Measurements from ENCODE around the gene CYP2A6. TPM values are rescaled to one million over a fixed set of nuclear protein-coding genes. Genes with fewer than 3 reads are reported as not detected.
"Not testable (repeated sequence)": the region's sequence is repeated elsewhere in the genome, so short reads cannot be mapped to it uniquely, and the experiment has no call there.

Gene CYP2A6
- total RNA-seq, 1 experiment from 2014 or later, result not detected

- H3K4me3 ChIP-seq (ENCODE audit: low read depth, low read length); H3K9me3 ChIP-seq; H3K27me3 ChIP-seq (replicated peaks; ENCODE audit: control insufficient read depth, insufficient read depth, low read length); H3K9me3 Mint-ChIP-seq (ENCODE audit: unreplicated experiment); H3K36me3 ChIP-seq (ENCODE audit: control insufficient read depth, insufficient read depth, low read length); H3K27me3 Mint-ChIP-seq (ENCODE audit: insufficient read depth, unreplicated experiment): not testable (repeated sequence)
- Mint-ChIP-seq H3K27ac (ENCODE audit: unreplicated experiment) (peak overlapping the region; percentile 98), H3K4me1 (ENCODE audit: low read depth, unreplicated experiment) (peaks cover 40% of the 10 kb centered on the region), H3K36me3 (ENCODE audit: insufficient read depth, unreplicated experiment) (peaks cover 26% of the 10 kb centered on the region), H3K4me3 (ENCODE audit: unreplicated experiment) (peak overlapping the region; percentile 23)
- intact Hi-C loops (cut with micrococcal nuclease; ENCODE audit: unreplicated experiment), result loop anchor here (1.0 kb wide), 2 partner anchors 74 to 98 kb away; no protein-coding TSS in a partner anchor
- ChIA-PET CTCF (interaction anchor here (0.7 to 1.1 kb wide), 4 partner anchors 11 to 86 kb away, joined by 3 to 6 read pairs (median 4); partner anchors contain the start of gene EGLN2), POLR2A (interaction anchor here (0.5 to 0.6 kb wide), 2 partner anchors 336 to 541 kb away, joined by 3 read pairs; partner anchors contain the start of gene B9D2)
- BruUV-seq (replicated peaks), result TSS peak; percentile 91
- peak; percentile 80 to 90 for DNase-seq
- H3K4me1 ChIP-seq, result peaks cover 35% of the 10 kb centered on the region
Observed at GRCh38 chr19:40822704-40823553, 27.3 kb downstream of the CYP2A6 start.

- Histone ChIP-seq H3K36me3 (ENCODE audit: control insufficient read depth, insufficient read depth, low read length) (no peaks in the 10 kb centered on the region), H3K4me3 (ENCODE audit: low read depth, low read length) (no peak overlapping the region), H3K27me3 (replicated peaks; ENCODE audit: control insufficient read depth, insufficient read depth, low read length) (no peaks in the 10 kb centered on the region), H3K4me1 (peaks cover 35% of the 10 kb centered on the region), H3K9me3 (no peaks in the 10 kb centered on the region)
- peaks cover 40% of the 10 kb centered on the region for H3K4me1 Mint-ChIP-seq (ENCODE audit: low read depth, unreplicated experiment)
- H3K9me3 Mint-ChIP-seq (ENCODE audit: unreplicated experiment), result no peaks in the 10 kb centered on the region
- no TSS peak for BruUV-seq (replicated peaks)
- peaks cover 24% of the 10 kb centered on the region for H3K36me3 Mint-ChIP-seq (ENCODE audit: insufficient read depth, unreplicated experiment)
- ChIA-PET CTCF (no interaction called here), POLR2A (no interaction called here)
- peak in 1 of 2 experiments; percentile 26 for DNase-seq
- TF ChIP-seq, protein P1, sequence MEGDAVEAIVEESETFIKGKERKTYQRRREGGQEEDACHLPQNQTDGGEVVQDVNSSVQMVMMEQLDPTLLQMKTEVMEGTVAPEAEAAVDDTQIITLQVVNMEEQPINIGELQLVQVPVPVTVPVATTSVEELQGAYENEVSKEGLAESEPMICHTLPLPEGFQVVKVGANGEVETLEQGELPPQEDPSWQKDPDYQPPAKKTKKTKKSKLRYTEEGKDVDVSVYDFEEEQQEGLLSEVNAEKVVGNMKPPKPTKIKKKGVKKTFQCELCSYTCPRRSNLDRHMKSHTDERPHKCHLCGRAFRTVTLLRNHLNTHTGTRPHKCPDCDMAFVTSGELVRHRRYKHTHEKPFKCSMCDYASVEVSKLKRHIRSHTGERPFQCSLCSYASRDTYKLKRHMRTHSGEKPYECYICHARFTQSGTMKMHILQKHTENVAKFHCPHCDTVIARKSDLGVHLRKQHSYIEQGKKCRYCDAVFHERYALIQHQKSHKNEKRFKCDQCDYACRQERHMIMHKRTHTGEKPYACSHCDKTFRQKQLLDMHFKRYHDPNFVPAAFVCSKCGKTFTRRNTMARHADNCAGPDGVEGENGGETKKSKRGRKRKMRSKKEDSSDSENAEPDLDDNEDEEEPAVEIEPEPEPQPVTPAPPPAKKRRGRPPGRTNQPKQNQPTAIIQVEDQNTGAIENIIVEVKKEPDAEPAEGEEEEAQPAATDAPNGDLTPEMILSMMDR (IDR thresholded peaks at IDR 0.05; ENCODE audit: insufficient read depth in 1 of 2, low read depth in 1 of 2, low read length in 1 of 2, severe bottlenecking in 1 of 2, unreplicated experiment in 1 of 2), result no peak
- peak overlapping the region; percentile 23 for H3K4me3 Mint-ChIP-seq (ENCODE audit: unreplicated experiment)
- H3K27ac Mint-ChIP-seq (ENCODE audit: unreplicated experiment), result peak overlapping the region; percentile 98
- H3K27me3 Mint-ChIP-seq (ENCODE audit: insufficient read depth, unreplicated experiment), result no peaks in the 10 kb centered on the region
- intact Hi-C loops (cut with micrococcal nuclease; ENCODE audit: unreplicated experiment), result loop anchor here (1.0 kb wide), 1 partner anchor 99 kb away; no protein-coding TSS in a partner anchor
Observed at GRCh38 chr19:40822161-40822560, 28.1 kb downstream of the CYP2A6 start.

DNA sequence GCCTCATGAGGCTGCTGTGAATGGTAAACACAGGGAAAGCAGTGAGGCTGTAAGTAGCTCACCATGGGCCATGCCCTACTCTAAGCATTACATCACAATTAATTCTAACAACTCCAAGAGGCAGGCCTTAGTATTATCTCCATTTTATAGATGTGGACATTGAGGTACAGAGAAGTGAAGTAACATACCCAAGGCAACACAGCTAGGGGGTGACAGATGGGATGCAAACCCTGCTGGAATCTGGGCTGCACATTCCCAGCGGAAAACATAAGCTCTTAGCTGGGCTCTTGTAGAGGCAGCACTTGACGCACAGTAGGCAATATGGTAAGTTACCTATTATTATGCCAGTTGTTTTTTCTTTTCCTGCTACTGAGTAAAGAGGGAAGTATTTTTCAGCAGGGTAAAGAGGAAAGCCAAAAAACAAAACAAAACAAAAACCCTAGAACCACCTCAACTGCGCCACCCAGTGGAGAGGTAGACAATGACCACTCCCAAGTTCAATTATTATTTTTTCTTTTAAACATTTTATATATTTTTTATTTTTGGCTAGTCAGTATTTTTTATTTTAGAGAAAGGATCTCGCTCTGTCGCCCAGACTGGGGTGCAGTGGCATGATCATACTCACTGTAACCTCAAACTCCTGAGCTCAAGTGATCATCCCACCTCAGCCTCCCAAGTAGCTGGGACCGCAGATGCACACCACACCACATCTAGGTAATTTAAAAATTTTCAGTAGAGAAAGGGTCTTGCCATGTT, 30.6 kb downstream of the CYP2A6 start:
- CTCF ChIA-PET, result interaction anchor here (0.6 to 1.3 kb wide), 5 partner anchors 31 to 953 kb away, joined by 3 to 4 read pairs (median 3); partner anchors contain the start of gene ACTMAP
- H3K4me3 Mint-ChIP-seq (ENCODE audit: unreplicated experiment); H3K9me3 ChIP-seq; H3K27ac Mint-ChIP-seq (ENCODE audit: unreplicated experiment); H3K27me3 Mint-ChIP-seq (ENCODE audit: insufficient read depth, unreplicated experiment); BruUV-seq (replicated peaks); intact Hi-C loops (cut with micrococcal nuclease; ENCODE audit: unreplicated experiment); H3K27me3 ChIP-seq (replicated peaks; ENCODE audit: control insufficient read depth, insufficient read depth, low read length); H3K36me3 ChIP-seq (ENCODE audit: control insufficient read depth, insufficient read depth, low read length); H3K9me3 Mint-ChIP-seq (ENCODE audit: unreplicated experiment); H3K4me3 ChIP-seq (ENCODE audit: low read depth, low read length): not testable (repeated sequence)
- H3K4me1 Mint-ChIP-seq (ENCODE audit: low read depth, unreplicated experiment), result peaks cover 45% of the 10 kb centered on the region
- H3K4me1 ChIP-seq, result peaks cover 34% of the 10 kb centered on the region
- TF ChIP-seq, protein P1 (IDR thresholded peaks at IDR 0.05; ENCODE audit: insufficient read depth in 1 of 2, low read depth in 1 of 2, low read length in 1 of 2, severe bottlenecking in 1 of 2, unreplicated experiment in 1 of 2), result peak; percentile 59 to 92
- H3K36me3 Mint-ChIP-seq (ENCODE audit: insufficient read depth, unreplicated experiment), result peaks cover 12% of the 10 kb centered on the region
- DNase-seq, result peak; percentile 27 to 49
- POLR2A ChIA-PET, result interaction anchor here (0.6 kb wide), 2 partner anchors 8 to 69 kb away, joined by 3 to 6 read pairs; partner anchors contain the start of gene ACTMAP

DNA sequence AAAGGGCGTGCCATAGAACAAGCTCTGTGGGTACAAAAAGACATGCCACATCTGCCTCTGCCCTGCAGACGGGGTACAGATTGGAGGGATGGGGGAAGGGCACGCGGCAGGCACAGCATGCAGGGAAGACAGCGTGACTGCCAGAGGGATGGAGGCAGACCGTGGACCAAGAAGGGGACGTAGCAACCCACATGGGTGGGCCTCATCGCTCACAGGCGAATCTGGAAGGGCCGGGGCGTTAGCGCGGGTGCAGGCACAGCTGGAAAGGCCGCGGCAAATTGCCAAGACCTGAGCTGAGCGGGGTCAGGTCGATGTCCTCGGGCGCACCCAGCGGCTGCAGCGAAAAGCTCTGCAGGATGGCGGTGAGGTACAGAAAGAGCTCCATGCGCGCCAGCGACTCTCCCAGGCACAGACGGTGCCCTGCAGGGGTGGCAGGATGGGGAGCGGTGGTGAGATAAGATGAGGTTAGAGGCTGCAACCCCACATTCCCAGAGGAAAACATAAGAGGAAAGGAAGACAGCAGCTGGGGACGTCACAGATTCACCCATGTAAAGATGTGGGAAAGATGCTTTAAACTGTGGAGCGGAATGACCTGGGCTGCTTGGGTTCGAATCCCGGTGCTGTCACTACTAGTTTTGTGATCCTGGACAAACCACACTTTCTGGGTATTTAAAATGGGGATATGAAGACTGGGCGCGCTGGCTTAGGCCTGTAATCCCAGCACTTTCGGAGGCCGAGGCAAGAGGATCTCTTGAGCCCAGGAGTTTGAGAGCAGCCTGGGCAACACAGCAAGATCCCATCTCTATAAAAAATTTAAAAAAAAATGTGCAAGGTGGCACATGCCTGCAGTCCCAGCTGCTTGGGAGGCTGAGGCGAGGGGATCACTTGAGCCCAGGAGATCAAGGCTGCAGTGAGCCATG, 31.5 kb downstream of the CYP2A6 start:
- H3K9me3 ChIP-seq; H3K36me3 ChIP-seq (ENCODE audit: control insufficient read depth, insufficient read depth, low read length); intact Hi-C loops (cut with micrococcal nuclease; ENCODE audit: unreplicated experiment); H3K27ac Mint-ChIP-seq (ENCODE audit: unreplicated experiment); H3K4me3 ChIP-seq (ENCODE audit: low read depth, low read length); H3K9me3 Mint-ChIP-seq (ENCODE audit: unreplicated experiment); BruUV-seq (replicated peaks); POLR2A ChIA-PET; H3K36me3 Mint-ChIP-seq (ENCODE audit: insufficient read depth, unreplicated experiment); H3K27me3 ChIP-seq (replicated peaks; ENCODE audit: control insufficient read depth, insufficient read depth, low read length); H3K27me3 Mint-ChIP-seq (ENCODE audit: insufficient read depth, unreplicated experiment); H3K4me3 Mint-ChIP-seq (ENCODE audit: unreplicated experiment): not testable (repeated sequence)
- CTCF ChIA-PET, result interaction anchor here (0.6 to 1.0 kb wide), 2 partner anchors 74 to 954 kb away, joined by 3 to 4 read pairs; no protein-coding TSS in a partner anchor
- DNase-seq, result peak in 1 of 2 experiments; percentile 25
- H3K4me1 ChIP-seq, result peaks cover 25% of the 10 kb centered on the region
- H3K4me1 Mint-ChIP-seq (ENCODE audit: low read depth, unreplicated experiment), result peaks cover 41% of the 10 kb centered on the region
